ENCODE results near the gene PCDHA6. TPM values are rescaled to one million over a fixed set of nuclear protein-coding genes. Genes with fewer than 3 reads are reported as not detected.
"Not testable (repeated sequence)": the region's sequence is repeated elsewhere in the genome, so short reads cannot be mapped to it uniquely, and the experiment has no call there.

The PCDHA6 gene
- total and polyA plus RNA-seq, 2 experiments from 2014 or later: 2.1 to 5.2 TPM

DNA sequence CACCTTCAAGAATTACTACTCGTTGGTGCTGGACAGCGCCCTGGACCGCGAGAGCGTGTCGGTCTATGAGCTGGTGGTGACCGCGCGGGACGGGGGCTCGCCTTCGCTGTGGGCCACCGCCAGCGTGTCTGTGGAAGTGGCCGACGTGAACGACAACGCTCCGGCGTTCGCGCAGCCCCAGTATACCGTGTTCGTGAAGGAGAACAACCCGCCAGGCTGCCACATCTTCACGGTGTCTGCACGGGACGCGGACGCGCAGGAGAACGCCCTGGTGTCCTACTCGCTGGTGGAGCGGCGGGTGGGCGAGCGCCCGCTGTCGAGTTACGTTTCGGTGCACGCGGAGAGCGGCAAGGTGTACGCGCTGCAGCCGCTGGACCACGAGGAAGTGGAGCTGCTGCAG is 4.8 kb upstream of the PCDHA6 start:
- not testable (repeated sequence) for H3K9me2 ChIP-seq (ENCODE audit: insufficient read depth); H3K4me1 ChIP-seq (ENCODE audit: insufficient read depth); H3K9me3 Mint-ChIP-seq; H3F3A ChIP-seq (replicated peaks; ENCODE audit: low read depth); H3K4me3 ChIP-seq; H3K4me1 Mint-ChIP-seq; H3K36me3 ChIP-seq (ENCODE audit: insufficient read depth); H3K27ac Mint-ChIP-seq; H4K20me1 ChIP-seq (replicated peaks; ENCODE audit: insufficient read depth); H3K27me3 ChIP-seq (ENCODE audit: insufficient read depth); H3K79me2 ChIP-seq (replicated peaks; ENCODE audit: insufficient read depth); DNase-seq (ENCODE audit: low spot score); H3K27ac ChIP-seq (ENCODE audit: low read depth); H3K4me2 ChIP-seq; ATAC-seq; H3K27me3 Mint-ChIP-seq (ENCODE audit: insufficient read depth, low read depth, poor library complexity); H2AFZ ChIP-seq; H3K4me3 Mint-ChIP-seq
- peaks cover 11% of the 10 kb centered on the region for H3K36me3 Mint-ChIP-seq (ENCODE audit: low read depth)

DNA sequence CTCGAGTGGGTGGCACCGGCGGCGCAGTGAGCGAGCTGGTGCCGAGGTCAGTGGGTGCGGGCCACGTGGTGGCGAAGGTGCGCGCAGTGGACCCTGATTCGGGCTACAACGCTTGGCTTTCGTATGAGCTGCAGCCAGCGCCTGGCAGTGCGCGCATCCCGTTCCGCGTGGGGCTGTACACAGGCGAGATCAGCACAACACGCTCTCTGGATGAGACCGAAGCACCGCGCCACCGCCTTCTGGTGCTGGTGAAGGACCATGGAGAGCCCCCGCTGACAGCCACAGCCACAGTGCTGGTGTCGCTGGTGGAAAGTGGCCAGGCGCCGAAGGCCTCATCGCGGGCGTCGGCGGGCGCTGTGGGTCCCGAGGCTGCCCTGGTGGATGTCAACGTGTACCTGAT is 4.3 kb upstream of the PCDHA6 start:
- no peak overlapping the region for H3K27ac ChIP-seq (ENCODE audit: low read depth)
- H3K4me3 ChIP-seq: no peak overlapping the region
- H3K9me3 Mint-ChIP-seq: peaks cover 5% of the 10 kb centered on the region
- no peaks in the 10 kb centered on the region for H3K9me2 ChIP-seq (ENCODE audit: insufficient read depth)
- DNase-seq (ENCODE audit: low spot score) (no peak), ATAC-seq (no peak)
- no peaks in the 10 kb centered on the region for H3K79me2 ChIP-seq (replicated peaks; ENCODE audit: insufficient read depth)
- H3K4me3 Mint-ChIP-seq: no peak overlapping the region
- no peak overlapping the region for H2AFZ ChIP-seq
- no peaks in the 10 kb centered on the region for H3F3A ChIP-seq (replicated peaks; ENCODE audit: low read depth)
- no peaks in the 10 kb centered on the region for H3K4me1 ChIP-seq (ENCODE audit: insufficient read depth)
- H3K4me1 Mint-ChIP-seq: no peaks in the 10 kb centered on the region; the same call in 2 of the 3 replicates
- no peak for TF ChIP-seq JUNB (IDR thresholded peaks at IDR 0.05; ENCODE audit: unreplicated experiment)
- no peaks in the 10 kb centered on the region for H3K36me3 ChIP-seq (ENCODE audit: insufficient read depth)
- H3K27ac Mint-ChIP-seq: no peak overlapping the region
- no peaks in the 10 kb centered on the region for H4K20me1 ChIP-seq (replicated peaks; ENCODE audit: insufficient read depth)
- peaks cover 14% of the 10 kb centered on the region for H3K36me3 Mint-ChIP-seq (ENCODE audit: low read depth)
- no peaks in the 10 kb centered on the region for H3K27me3 Mint-ChIP-seq (ENCODE audit: insufficient read depth, low read depth, poor library complexity)
- no peaks in the 10 kb centered on the region for H3K27me3 ChIP-seq (ENCODE audit: insufficient read depth)
- no peak overlapping the region for H3K4me2 ChIP-seq

DNA sequence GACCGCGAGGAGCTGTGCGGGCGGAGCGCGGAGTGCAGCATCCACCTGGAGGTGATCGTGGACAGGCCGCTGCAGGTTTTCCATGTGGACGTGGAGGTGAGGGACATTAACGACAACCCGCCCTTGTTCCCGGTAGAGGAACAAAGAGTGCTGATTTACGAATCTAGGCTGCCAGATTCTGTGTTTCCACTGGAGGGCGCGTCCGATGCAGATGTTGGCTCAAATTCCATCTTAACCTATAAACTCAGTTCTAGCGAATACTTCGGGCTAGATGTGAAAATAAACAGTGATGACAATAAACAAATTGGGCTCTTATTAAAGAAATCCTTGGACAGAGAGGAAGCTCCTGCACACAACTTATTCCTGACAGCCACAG is 590 bp downstream of the PCDHA6 start:
- no peak overlapping the region for H3K4me2 ChIP-seq
- H3K27ac Mint-ChIP-seq: no peak overlapping the region
- H3K4me1 ChIP-seq (ENCODE audit: insufficient read depth): no peaks in the 10 kb centered on the region
- no peaks in the 10 kb centered on the region for H3F3A ChIP-seq (replicated peaks; ENCODE audit: low read depth)
- H3K27me3 Mint-ChIP-seq (ENCODE audit: insufficient read depth, low read depth, poor library complexity): peaks cover 2% of the 10 kb centered on the region
- no peaks in the 10 kb centered on the region for H3K36me3 ChIP-seq (ENCODE audit: insufficient read depth)
- DNase-seq (ENCODE audit: low spot score): peak; percentile 57
- H3K4me3 ChIP-seq: peak overlapping the region; percentile 37; the same call in 1 of the 2 replicates
- H3K4me3 Mint-ChIP-seq: peak overlapping the region; percentile 68; the same call in 2 of the 3 replicates
- peaks cover 5% of the 10 kb centered on the region; the same call in 2 of the 3 replicates for H3K9me3 Mint-ChIP-seq
- no peak overlapping the region for H3K27ac ChIP-seq (ENCODE audit: low read depth)
- no peaks in the 10 kb centered on the region for H4K20me1 ChIP-seq (replicated peaks; ENCODE audit: insufficient read depth)
- H3K27me3 ChIP-seq (ENCODE audit: insufficient read depth): no peaks in the 10 kb centered on the region
- no peak overlapping the region for H2AFZ ChIP-seq
- ATAC-seq: peak; percentile 48; the same call in 2 of the 3 replicates
- H3K4me1 Mint-ChIP-seq: no peaks in the 10 kb centered on the region; the same call in 2 of the 3 replicates
- TF ChIP-seq, protein P1, sequence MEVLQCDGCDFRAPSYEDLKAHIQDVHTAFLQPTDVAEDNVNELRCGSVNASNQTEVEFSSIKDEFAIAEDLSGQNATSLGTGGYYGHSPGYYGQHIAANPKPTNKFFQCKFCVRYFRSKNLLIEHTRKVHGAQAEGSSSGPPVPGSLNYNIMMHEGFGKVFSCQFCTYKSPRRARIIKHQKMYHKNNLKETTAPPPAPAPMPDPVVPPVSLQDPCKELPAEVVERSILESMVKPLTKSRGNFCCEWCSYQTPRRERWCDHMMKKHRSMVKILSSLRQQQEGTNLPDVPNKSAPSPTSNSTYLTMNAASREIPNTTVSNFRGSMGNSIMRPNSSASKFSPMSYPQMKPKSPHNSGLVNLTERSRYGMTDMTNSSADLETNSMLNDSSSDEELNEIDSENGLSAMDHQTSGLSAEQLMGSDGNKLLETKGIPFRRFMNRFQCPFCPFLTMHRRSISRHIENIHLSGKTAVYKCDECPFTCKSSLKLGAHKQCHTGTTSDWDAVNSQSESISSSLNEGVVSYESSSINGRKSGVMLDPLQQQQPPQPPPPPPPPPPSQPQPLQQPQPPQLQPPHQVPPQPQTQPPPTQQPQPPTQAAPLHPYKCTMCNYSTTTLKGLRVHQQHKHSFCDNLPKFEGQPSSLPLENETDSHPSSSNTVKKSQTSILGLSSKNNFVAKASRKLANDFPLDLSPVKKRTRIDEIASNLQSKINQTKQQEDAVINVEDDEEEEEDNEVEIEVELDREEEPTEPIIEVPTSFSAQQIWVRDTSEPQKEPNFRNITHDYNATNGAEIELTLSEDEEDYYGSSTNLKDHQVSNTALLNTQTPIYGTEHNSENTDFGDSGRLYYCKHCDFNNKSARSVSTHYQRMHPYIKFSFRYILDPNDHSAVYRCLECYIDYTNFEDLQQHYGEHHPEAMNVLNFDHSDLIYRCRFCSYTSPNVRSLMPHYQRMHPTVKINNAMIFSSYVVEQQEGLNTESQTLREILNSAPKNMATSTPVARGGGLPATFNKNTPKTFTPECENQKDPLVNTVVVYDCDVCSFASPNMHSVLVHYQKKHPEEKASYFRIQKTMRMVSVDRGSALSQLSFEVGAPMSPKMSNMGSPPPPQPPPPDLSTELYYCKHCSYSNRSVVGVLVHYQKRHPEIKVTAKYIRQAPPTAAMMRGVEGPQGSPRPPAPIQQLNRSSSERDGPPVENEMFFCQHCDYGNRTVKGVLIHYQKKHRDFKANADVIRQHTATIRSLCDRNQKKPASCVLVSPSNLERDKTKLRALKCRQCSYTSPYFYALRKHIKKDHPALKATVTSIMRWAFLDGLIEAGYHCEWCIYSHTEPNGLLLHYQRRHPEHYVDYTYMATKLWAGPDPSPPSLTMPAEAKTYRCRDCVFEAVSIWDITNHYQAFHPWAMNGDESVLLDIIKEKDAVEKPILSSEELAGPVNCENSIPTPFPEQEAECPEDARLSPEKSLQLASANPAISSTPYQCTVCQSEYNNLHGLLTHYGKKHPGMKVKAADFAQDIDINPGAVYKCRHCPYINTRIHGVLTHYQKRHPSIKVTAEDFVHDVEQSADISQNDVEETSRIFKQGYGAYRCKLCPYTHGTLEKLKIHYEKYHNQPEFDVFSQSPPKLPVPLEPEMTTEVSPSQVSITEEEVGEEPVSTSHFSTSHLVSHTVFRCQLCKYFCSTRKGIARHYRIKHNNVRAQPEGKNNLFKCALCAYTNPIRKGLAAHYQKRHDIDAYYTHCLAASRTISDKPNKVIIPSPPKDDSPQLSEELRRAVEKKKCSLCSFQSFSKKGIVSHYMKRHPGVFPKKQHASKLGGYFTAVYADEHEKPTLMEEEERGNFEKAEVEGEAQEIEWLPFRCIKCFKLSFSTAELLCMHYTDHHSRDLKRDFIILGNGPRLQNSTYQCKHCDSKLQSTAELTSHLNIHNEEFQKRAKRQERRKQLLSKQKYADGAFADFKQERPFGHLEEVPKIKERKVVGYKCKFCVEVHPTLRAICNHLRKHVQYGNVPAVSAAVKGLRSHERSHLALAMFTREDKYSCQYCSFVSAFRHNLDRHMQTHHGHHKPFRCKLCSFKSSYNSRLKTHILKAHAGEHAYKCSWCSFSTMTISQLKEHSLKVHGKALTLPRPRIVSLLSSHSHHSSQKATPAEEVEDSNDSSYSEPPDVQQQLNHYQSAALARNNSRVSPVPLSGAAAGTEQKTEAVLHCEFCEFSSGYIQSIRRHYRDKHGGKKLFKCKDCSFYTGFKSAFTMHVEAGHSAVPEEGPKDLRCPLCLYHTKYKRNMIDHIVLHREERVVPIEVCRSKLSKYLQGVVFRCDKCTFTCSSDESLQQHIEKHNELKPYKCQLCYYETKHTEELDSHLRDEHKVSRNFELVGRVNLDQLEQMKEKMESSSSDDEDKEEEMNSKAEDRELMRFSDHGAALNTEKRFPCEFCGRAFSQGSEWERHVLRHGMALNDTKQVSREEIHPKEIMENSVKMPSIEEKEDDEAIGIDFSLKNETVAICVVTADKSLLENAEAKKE (CRISPR knock-in tag; IDR thresholded peaks at IDR 0.05): no peak
- TF ChIP-seq, protein P2, sequence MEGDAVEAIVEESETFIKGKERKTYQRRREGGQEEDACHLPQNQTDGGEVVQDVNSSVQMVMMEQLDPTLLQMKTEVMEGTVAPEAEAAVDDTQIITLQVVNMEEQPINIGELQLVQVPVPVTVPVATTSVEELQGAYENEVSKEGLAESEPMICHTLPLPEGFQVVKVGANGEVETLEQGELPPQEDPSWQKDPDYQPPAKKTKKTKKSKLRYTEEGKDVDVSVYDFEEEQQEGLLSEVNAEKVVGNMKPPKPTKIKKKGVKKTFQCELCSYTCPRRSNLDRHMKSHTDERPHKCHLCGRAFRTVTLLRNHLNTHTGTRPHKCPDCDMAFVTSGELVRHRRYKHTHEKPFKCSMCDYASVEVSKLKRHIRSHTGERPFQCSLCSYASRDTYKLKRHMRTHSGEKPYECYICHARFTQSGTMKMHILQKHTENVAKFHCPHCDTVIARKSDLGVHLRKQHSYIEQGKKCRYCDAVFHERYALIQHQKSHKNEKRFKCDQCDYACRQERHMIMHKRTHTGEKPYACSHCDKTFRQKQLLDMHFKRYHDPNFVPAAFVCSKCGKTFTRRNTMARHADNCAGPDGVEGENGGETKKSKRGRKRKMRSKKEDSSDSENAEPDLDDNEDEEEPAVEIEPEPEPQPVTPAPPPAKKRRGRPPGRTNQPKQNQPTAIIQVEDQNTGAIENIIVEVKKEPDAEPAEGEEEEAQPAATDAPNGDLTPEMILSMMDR (conservative IDR thresholded peaks at IDR 0.05; ENCODE audit: low read depth in 2 of 2): peak; percentile 38 to 45
- H3K36me3 Mint-ChIP-seq (ENCODE audit: low read depth): peaks cover 18% of the 10 kb centered on the region
- H3K79me2 ChIP-seq (replicated peaks; ENCODE audit: insufficient read depth): no peaks in the 10 kb centered on the region
- no peaks in the 10 kb centered on the region for H3K9me2 ChIP-seq (ENCODE audit: insufficient read depth)

Measured in GM23338 (cell line).